HEK293 (cell line): ENCODE data around the gene TOR4A.
A peak's percentile ranks its signal among the peaks of the same experiment; 100 is the strongest.

Source experiments
- GLI4 ChIP-seq: fragments of 450-650 bp; formaldehyde crosslinking; IDR thresholded peaks from 2 replicates; pipeline ENCODE4 v1.5.1; 2016; ENCODE audit warnings: missing biosample characterization, missing genetic modification characterization
- GLIS1 ChIP-seq: fragments of 450-650 bp; formaldehyde crosslinking; IDR thresholded peaks from 2 replicates; pipeline ENCODE4 v1.5.1; 2016; ENCODE audit warnings: missing biosample characterization, missing genetic modification characterization
- IKZF3 ChIP-seq: fragments of 450-650 bp; IDR thresholded peaks from 2 replicates; pipeline ENCODE4 v1.5.0; 2018; ENCODE audit warnings: missing biosample characterization, mild to moderate bottlenecking, missing genetic modification characterization, moderate library complexity
- KLF16 ChIP-seq: fragments of 450-650 bp; formaldehyde crosslinking; IDR thresholded peaks from 2 replicates; pipeline ENCODE4 v1.5.1; 2017; ENCODE audit warnings: missing biosample characterization, missing genetic modification characterization
- KLF8 ChIP-seq: fragments of 450-650 bp; formaldehyde crosslinking; IDR thresholded peaks from 2 replicates; pipeline ENCODE4 v1.5.1; 2016; ENCODE audit warnings: missing biosample characterization, missing genetic modification characterization
- OSR2 ChIP-seq: fragments of 450-650 bp; formaldehyde crosslinking; IDR thresholded peaks from 2 replicates; pipeline ENCODE4 v1.5.1; 2016; ENCODE audit warnings: missing biosample characterization, missing genetic modification characterization
- SCRT1 ChIP-seq: fragments of 450-650 bp; formaldehyde crosslinking; IDR thresholded peaks from 2 replicates; pipeline ENCODE4 v1.5.1; 2016; ENCODE audit warnings: missing biosample characterization, missing genetic modification characterization, borderline replicate concordance
- SETDB1 ChIP-seq: IDR thresholded peaks from one replicate; pipeline ENCODE4 v1.6.1; 2017; ENCODE audit warnings: mild to moderate bottlenecking, low read length, moderate library complexity, mixed read lengths; ENCODE audit not compliant: insufficient read length
- YY1 ChIP-seq: fragments of 450-650 bp; formaldehyde crosslinking; IDR thresholded peaks from 2 replicates; pipeline ENCODE4 v1.5.1; 2018; ENCODE audit warnings: missing biosample characterization, missing genetic modification characterization
- ZBTB21 ChIP-seq: fragments of 450-650 bp; formaldehyde crosslinking; IDR thresholded peaks from 2 replicates; pipeline ENCODE4 v1.5.1; 2017; ENCODE audit warnings: missing biosample characterization, missing genetic modification characterization
- ZBTB48 ChIP-seq: fragments of 450-650 bp; formaldehyde crosslinking; IDR thresholded peaks from 2 replicates; pipeline ENCODE4 v1.5.1; 2016; ENCODE audit warnings: missing biosample characterization, missing genetic modification characterization
- ZNF10 ChIP-seq: fragments of 450-650 bp; formaldehyde crosslinking; IDR thresholded peaks from 2 replicates; pipeline ENCODE4 v1.5.1; 2017; ENCODE audit warnings: missing biosample characterization, missing genetic modification characterization
- ZNF174 ChIP-seq: fragments of 450-650 bp; formaldehyde crosslinking; IDR thresholded peaks from 2 replicates; pipeline ENCODE4 v1.5.0; 2017; ENCODE audit warnings: missing biosample characterization, mild to moderate bottlenecking, missing genetic modification characterization
- ZNF184 ChIP-seq: fragments of 450-650 bp; IDR thresholded peaks from 2 replicates; pipeline ENCODE4 v1.5.1; 2018; ENCODE audit warnings: missing biosample characterization, mild to moderate bottlenecking, missing genetic modification characterization
- ZNF19 ChIP-seq: fragments of 450-650 bp; formaldehyde crosslinking; IDR thresholded peaks from 2 replicates; pipeline ENCODE4; 2016; ENCODE audit warnings: missing biosample characterization, missing genetic modification characterization, low read depth
- ZNF423 ChIP-seq: fragments of 450-650 bp; formaldehyde crosslinking; IDR thresholded peaks from 2 replicates; pipeline ENCODE4 v1.5.1; 2016; ENCODE audit warnings: missing biosample characterization, missing genetic modification characterization
- ZNF473 ChIP-seq: fragments of 450-650 bp; formaldehyde crosslinking; IDR thresholded peaks from 2 replicates; pipeline ENCODE4 v1.5.1; 2017; ENCODE audit warnings: missing biosample characterization, missing genetic modification characterization
- ZNF510 ChIP-seq: fragments of 450-650 bp; formaldehyde crosslinking; IDR thresholded peaks from 2 replicates; pipeline ENCODE4 v1.5.1; 2018; ENCODE audit warnings: mild to moderate bottlenecking, missing genetic modification characterization, missing biosample characterization; ENCODE audit not compliant: insufficient replicate concordance
- ZNF549 ChIP-seq: fragments of 450-650 bp; IDR thresholded peaks from 2 replicates; pipeline ENCODE4 v1.5.1; 2018; ENCODE audit warnings: missing biosample characterization, missing genetic modification characterization, mild to moderate bottlenecking, inconsistent platforms, moderate library complexity
- ZNF660 ChIP-seq: fragments of 450-650 bp; IDR thresholded peaks from 2 replicates; pipeline ENCODE4 v1.5.1; 2018; ENCODE audit warnings: missing biosample characterization, mild to moderate bottlenecking, missing genetic modification characterization
- ZNF664 ChIP-seq: fragments of 450-650 bp; formaldehyde crosslinking; IDR thresholded peaks from 2 replicates; pipeline ENCODE4 v1.5.1; 2016; ENCODE audit warnings: missing biosample characterization, missing genetic modification characterization
- ZNF792 ChIP-seq: fragments of 450-650 bp; formaldehyde crosslinking; IDR thresholded peaks from 2 replicates; pipeline ENCODE4 v1.5.1; 2016; ENCODE audit warnings: missing biosample characterization, missing genetic modification characterization
- ZNF837 ChIP-seq: fragments of 450-650 bp; formaldehyde crosslinking; IDR thresholded peaks from 2 replicates; pipeline ENCODE4 v1.5.1; 2016; ENCODE audit warnings: missing biosample characterization, missing genetic modification characterization
- TF ChIP-seq, protein P1 (sequence below): fragments of 450-650 bp; formaldehyde crosslinking; IDR thresholded peaks from 2 replicates; pipeline ENCODE4 v1.5.1; 2016; ENCODE audit warnings: missing biosample characterization, missing genetic modification characterization
- TF ChIP-seq, protein P2 (sequence below): fragments of 450-650 bp; formaldehyde crosslinking; IDR thresholded peaks from 2 replicates; pipeline ENCODE4 v1.5.1; 2016; ENCODE audit warnings: missing biosample characterization, missing genetic modification characterization
- TF ChIP-seq, protein P3 (sequence below): fragments of 450-650 bp; IDR thresholded peaks from 2 replicates; pipeline ENCODE4 v1.5.1; 2018; ENCODE audit warnings: missing biosample characterization, missing genetic modification characterization
- TF ChIP-seq, protein P4 (sequence below): fragments of 450-650 bp; formaldehyde crosslinking; IDR thresholded peaks from 2 replicates; pipeline ENCODE4 v1.5.1; 2016; ENCODE audit warnings: missing biosample characterization, missing genetic modification characterization
- TF ChIP-seq, protein P5 (sequence below): fragments of 450-650 bp; formaldehyde crosslinking; IDR thresholded peaks from 2 replicates; pipeline ENCODE4 v1.5.1; 2016; ENCODE audit warnings: missing biosample characterization, missing genetic modification characterization
- TF ChIP-seq, protein P6 (sequence below): fragments of 450-650 bp; formaldehyde crosslinking; IDR thresholded peaks from 2 replicates; pipeline ENCODE4 v1.5.1; 2016; ENCODE audit warnings: missing biosample characterization, missing genetic modification characterization

The TOR4A gene

DNA sequence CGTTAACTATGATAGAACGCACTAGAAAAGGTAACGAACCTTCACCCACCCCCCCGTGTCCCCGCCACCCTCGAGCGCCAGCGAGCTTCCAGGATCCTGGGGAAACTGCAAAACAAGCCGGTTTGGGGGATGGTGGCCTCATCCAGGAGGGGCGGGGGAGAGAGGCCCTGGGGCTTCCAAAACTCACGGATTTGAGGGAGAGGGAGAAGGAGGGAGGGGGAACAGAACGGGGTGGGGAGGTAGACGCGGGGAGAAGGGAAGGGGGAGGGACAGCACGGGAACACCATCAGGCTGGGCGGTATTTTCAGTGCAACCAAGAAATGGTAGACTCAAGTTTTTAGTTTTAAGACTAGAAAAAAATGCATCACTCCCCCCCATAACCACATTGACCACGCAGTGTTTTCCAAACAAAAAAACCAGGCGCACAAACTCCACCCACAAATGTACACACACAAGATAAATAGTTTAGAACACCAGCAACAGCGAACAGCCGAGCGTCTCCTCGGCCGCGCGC, 23.1 kb downstream of the TOR4A start (continued):
- TF ChIP-seq, protein P1, sequence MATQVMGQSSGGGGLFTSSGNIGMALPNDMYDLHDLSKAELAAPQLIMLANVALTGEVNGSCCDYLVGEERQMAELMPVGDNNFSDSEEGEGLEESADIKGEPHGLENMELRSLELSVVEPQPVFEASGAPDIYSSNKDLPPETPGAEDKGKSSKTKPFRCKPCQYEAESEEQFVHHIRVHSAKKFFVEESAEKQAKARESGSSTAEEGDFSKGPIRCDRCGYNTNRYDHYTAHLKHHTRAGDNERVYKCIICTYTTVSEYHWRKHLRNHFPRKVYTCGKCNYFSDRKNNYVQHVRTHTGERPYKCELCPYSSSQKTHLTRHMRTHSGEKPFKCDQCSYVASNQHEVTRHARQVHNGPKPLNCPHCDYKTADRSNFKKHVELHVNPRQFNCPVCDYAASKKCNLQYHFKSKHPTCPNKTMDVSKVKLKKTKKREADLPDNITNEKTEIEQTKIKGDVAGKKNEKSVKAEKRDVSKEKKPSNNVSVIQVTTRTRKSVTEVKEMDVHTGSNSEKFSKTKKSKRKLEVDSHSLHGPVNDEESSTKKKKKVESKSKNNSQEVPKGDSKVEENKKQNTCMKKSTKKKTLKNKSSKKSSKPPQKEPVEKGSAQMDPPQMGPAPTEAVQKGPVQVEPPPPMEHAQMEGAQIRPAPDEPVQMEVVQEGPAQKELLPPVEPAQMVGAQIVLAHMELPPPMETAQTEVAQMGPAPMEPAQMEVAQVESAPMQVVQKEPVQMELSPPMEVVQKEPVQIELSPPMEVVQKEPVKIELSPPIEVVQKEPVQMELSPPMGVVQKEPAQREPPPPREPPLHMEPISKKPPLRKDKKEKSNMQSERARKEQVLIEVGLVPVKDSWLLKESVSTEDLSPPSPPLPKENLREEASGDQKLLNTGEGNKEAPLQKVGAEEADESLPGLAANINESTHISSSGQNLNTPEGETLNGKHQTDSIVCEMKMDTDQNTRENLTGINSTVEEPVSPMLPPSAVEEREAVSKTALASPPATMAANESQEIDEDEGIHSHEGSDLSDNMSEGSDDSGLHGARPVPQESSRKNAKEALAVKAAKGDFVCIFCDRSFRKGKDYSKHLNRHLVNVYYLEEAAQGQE (tag by site-specific recombination), result no peak
- no peak for TF ChIP-seq SETDB1
- TF ChIP-seq, protein P2, sequence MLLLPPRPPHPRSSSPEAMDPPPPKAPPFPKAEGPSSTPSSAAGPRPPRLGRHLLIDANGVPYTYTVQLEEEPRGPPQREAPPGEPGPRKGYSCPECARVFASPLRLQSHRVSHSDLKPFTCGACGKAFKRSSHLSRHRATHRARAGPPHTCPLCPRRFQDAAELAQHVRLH (tag by site-specific recombination), result no peak
- TF ChIP-seq GLI4, result no peak
- no peak for TF ChIP-seq SCRT1 (tag by site-specific recombination)
- no peak for TF ChIP-seq ZNF423 (tag by site-specific recombination)
- TF ChIP-seq, protein P3, sequence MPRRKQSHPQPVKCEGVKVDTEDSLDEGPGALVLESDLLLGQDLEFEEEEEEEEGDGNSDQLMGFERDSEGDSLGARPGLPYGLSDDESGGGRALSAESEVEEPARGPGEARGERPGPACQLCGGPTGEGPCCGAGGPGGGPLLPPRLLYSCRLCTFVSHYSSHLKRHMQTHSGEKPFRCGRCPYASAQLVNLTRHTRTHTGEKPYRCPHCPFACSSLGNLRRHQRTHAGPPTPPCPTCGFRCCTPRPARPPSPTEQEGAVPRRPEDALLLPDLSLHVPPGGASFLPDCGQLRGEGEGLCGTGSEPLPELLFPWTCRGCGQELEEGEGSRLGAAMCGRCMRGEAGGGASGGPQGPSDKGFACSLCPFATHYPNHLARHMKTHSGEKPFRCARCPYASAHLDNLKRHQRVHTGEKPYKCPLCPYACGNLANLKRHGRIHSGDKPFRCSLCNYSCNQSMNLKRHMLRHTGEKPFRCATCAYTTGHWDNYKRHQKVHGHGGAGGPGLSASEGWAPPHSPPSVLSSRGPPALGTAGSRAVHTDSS (tag by site-specific recombination), result no peak
- no peak for TF ChIP-seq ZNF792 (tag by site-specific recombination)
- TF ChIP-seq KLF16, result peak; percentile 21; the same call in 1 of the 2 replicates
- TF ChIP-seq ZBTB21 (tag by site-specific recombination), result no peak
- TF ChIP-seq, protein P4, sequence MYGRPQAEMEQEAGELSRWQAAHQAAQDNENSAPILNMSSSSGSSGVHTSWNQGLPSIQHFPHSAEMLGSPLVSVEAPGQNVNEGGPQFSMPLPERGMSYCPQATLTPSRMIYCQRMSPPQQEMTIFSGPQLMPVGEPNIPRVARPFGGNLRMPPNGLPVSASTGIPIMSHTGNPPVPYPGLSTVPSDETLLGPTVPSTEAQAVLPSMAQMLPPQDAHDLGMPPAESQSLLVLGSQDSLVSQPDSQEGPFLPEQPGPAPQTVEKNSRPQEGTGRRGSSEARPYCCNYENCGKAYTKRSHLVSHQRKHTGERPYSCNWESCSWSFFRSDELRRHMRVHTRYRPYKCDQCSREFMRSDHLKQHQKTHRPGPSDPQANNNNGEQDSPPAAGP, result peak; percentile 45; the same call in 1 of the 2 replicates
- TF ChIP-seq KLF8 (tag by site-specific recombination), result peak; percentile 52
- TF ChIP-seq ZNF660, result peak; percentile 89
- TF ChIP-seq ZNF549, result no peak
- no peak for TF ChIP-seq ZNF10 (tag by site-specific recombination)
- TF ChIP-seq OSR2 (tag by site-specific recombination), result no peak
- TF ChIP-seq ZNF664, result no peak
- 0 out of 2 replicates have a peak, but pooled peaks have one; percentile 29 for TF ChIP-seq ZNF184 (tag by site-specific recombination)
- no peak for TF ChIP-seq ZNF19 (tag by site-specific recombination)
- no peak for TF ChIP-seq IKZF3 (tag by site-specific recombination)
- TF ChIP-seq, protein P5, sequence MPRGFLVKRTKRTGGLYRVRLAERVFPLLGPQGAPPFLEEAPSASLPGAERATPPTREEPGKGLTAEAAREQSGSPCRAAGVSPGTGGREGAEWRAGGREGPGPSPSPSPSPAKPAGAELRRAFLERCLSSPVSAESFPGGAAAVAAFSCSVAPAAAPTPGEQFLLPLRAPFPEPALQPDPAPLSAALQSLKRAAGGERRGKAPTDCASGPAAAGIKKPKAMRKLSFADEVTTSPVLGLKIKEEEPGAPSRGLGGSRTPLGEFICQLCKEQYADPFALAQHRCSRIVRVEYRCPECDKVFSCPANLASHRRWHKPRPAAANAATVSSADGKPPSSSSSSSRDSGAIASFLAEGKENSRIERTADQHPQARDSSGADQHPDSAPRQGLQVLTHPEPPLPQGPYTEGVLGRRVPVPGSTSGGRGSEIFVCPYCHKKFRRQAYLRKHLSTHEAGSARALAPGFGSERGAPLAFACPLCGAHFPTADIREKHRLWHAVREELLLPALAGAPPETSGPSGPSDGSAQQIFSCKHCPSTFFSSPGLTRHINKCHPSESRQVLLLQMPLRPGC, result no peak
- TF ChIP-seq YY1 (tag by site-specific recombination), result no peak
- TF ChIP-seq ZNF837 (tag by site-specific recombination), result no peak
- TF ChIP-seq GLIS1 (tag by site-specific recombination), result no peak; the same call in 1 of the 2 replicates
- 0 out of 2 replicates have a peak, but pooled peaks have one; percentile 26 for TF ChIP-seq ZBTB48 (tag by site-specific recombination)
- TF ChIP-seq ZNF174 (tag by site-specific recombination), result no peak
- TF ChIP-seq ZNF510, result no peak
- TF ChIP-seq ZNF473 (tag by site-specific recombination), result no peak
- TF ChIP-seq, protein P6, sequence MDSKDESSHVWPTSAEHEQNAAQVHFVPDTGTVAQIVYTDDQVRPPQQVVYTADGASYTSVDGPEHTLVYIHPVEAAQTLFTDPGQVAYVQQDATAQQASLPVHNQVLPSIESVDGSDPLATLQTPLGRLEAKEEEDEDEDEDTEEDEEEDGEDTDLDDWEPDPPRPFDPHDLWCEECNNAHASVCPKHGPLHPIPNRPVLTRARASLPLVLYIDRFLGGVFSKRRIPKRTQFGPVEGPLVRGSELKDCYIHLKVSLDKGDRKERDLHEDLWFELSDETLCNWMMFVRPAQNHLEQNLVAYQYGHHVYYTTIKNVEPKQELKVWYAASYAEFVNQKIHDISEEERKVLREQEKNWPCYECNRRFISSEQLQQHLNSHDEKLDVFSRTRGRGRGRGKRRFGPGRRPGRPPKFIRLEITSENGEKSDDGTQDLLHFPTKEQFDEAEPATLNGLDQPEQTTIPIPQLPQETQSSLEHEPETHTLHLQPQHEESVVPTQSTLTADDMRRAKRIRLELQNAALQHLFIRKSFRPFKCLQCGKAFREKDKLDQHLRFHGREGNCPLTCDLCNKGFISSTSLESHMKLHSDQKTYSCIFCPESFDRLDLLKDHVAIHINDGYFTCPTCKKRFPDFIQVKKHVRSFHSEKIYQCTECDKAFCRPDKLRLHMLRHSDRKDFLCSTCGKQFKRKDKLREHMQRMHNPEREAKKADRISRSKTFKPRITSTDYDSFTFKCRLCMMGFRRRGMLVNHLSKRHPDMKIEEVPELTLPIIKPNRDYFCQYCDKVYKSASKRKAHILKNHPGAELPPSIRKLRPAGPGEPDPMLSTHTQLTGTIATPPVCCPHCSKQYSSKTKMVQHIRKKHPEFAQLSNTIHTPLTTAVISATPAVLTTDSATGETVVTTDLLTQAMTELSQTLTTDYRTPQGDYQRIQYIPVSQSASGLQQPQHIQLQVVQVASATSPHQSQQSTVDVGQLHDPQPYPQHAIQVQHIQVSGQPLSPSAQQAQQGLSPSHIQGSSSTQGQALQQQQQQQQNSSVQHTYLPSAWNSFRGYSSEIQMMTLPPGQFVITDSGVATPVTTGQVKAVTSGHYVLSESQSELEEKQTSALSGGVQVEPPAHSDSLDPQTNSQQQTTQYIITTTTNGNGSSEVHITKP (tag by site-specific recombination), result peak; percentile 99
